ENCODE data around the gene F13B. TPM values are rescaled to one million over a fixed set of nuclear protein-coding genes. Genes with fewer than 3 reads are reported as not detected.

F13B gene
- total RNA-seq, 1 experiment from 2014 or later: not detected

GRCh38 chr1:197076585-197076984, 9.5 kb upstream of the F13B start:
- H3K79me2 ChIP-seq (ENCODE audit: low read length): no peaks in the 10 kb centered on the region
- H4K20me1 ChIP-seq (ENCODE audit: low read length): no peaks in the 10 kb centered on the region
- no peak overlapping the region for H3K4me3 ChIP-seq (ENCODE audit: low read length)
- H3K9me2 ChIP-seq (replicated peaks; ENCODE audit: low read length): no peaks in the 10 kb centered on the region
- intact Hi-C loops (cut with micrococcal nuclease): no loop called here
- no TSS peak for BruUV-seq (replicated peaks)
- H3K4me2 ChIP-seq (ENCODE audit: low read length): no peak overlapping the region
- H3K4me1 ChIP-seq (ENCODE audit: insufficient read depth, low read length): no peaks in the 10 kb centered on the region
- TF ChIP-seq CTCF (conservative IDR thresholded peaks at IDR 0.05; ENCODE audit: low read depth, low read length) (no peak), EZH2phosphoT487 (IDR thresholded peaks at IDR 0.05; ENCODE audit: borderline replicate concordance, low read length) (no peak), EZH2 (IDR thresholded peaks at IDR 0.05; ENCODE audit: low read length, unreplicated experiment) (no peak)
- H3F3A ChIP-seq (ENCODE audit: low read length, unreplicated experiment): no peaks in the 10 kb centered on the region
- H3K9me3 ChIP-seq (ENCODE audit: low read length): no peaks in the 10 kb centered on the region
- POLR2A ChIA-PET (ENCODE audit: unreplicated experiment): no interaction called here
- no peak overlapping the region for H3K9ac ChIP-seq (ENCODE audit: low read length)
- H3K27ac ChIP-seq (ENCODE audit: low read length): no peak overlapping the region
- no peaks in the 10 kb centered on the region for H3K27me3 ChIP-seq (ENCODE audit: low read length)
- DNase-seq: no peak
- CTCF ChIA-PET: no interaction called here
- H3K36me3 ChIP-seq (ENCODE audit: low read depth, low read length): no peaks in the 10 kb centered on the region
- H2AFZ ChIP-seq (ENCODE audit: low read length): no peak overlapping the region
- ATAC-seq: no peak

GRCh38 chr1:197073978-197074377, 6.9 kb upstream of the F13B start:
- H3K79me2 ChIP-seq (ENCODE audit: low read length): no peaks in the 10 kb centered on the region
- no TSS peak for BruUV-seq (replicated peaks)
- H3K9me2 ChIP-seq (replicated peaks; ENCODE audit: low read length): no peaks in the 10 kb centered on the region
- no peaks in the 10 kb centered on the region for H3K36me3 ChIP-seq (ENCODE audit: low read depth, low read length)
- intact Hi-C loops (cut with micrococcal nuclease): no loop called here
- H3F3A ChIP-seq (ENCODE audit: low read length, unreplicated experiment): no peaks in the 10 kb centered on the region
- TF ChIP-seq CTCF (conservative IDR thresholded peaks at IDR 0.05; ENCODE audit: low read depth, low read length): no peak
- DNase-seq (no peak), ATAC-seq (no peak)
- ChIA-PET CTCF (no interaction called here), POLR2A (ENCODE audit: unreplicated experiment) (no interaction called here)
- H3K9me3 ChIP-seq (ENCODE audit: low read length): no peaks in the 10 kb centered on the region
- H3K27ac ChIP-seq (ENCODE audit: low read length): no peak overlapping the region
- H3K9ac ChIP-seq (ENCODE audit: low read length): no peak overlapping the region
- H4K20me1 ChIP-seq (ENCODE audit: low read length): no peaks in the 10 kb centered on the region
- H3K27me3 ChIP-seq (ENCODE audit: low read length): no peaks in the 10 kb centered on the region
- H3K4me2 ChIP-seq (ENCODE audit: low read length): no peak overlapping the region
- no peak overlapping the region for H2AFZ ChIP-seq (ENCODE audit: low read length)
- H3K4me1 ChIP-seq (ENCODE audit: insufficient read depth, low read length): no peaks in the 10 kb centered on the region
- no peak overlapping the region for H3K4me3 ChIP-seq (ENCODE audit: low read length)

GRCh38 chr1:197067457-197067818, 378 bp upstream of the F13B start:
- TF ChIP-seq EZH2phosphoT487 (IDR thresholded peaks at IDR 0.05; ENCODE audit: borderline replicate concordance, low read length) (no peak), CTCF (conservative IDR thresholded peaks at IDR 0.05; ENCODE audit: low read depth, low read length) (no peak), EZH2 (IDR thresholded peaks at IDR 0.05; ENCODE audit: low read length, unreplicated experiment) (no peak)
- no peaks in the 10 kb centered on the region for H3K27me3 ChIP-seq (ENCODE audit: low read length)
- ChIA-PET POLR2A (ENCODE audit: unreplicated experiment) (no interaction called here), CTCF (no interaction called here)
- H4K20me1 ChIP-seq (ENCODE audit: low read length): no peaks in the 10 kb centered on the region
- no peaks in the 10 kb centered on the region for H3F3A ChIP-seq (ENCODE audit: low read length, unreplicated experiment)
- no peaks in the 10 kb centered on the region for H3K4me1 ChIP-seq (ENCODE audit: insufficient read depth, low read length)
- no peak overlapping the region for H2AFZ ChIP-seq (ENCODE audit: low read length)
- H3K79me2 ChIP-seq (ENCODE audit: low read length): no peaks in the 10 kb centered on the region
- no peak for DNase-seq
- no peaks in the 10 kb centered on the region for H3K9me3 ChIP-seq (ENCODE audit: low read length)
- no peaks in the 10 kb centered on the region for H3K9me2 ChIP-seq (replicated peaks; ENCODE audit: low read length)
- no peak overlapping the region for H3K4me2 ChIP-seq (ENCODE audit: low read length)
- no peak overlapping the region for H3K4me3 ChIP-seq (ENCODE audit: low read length)
- H3K36me3 ChIP-seq (ENCODE audit: low read depth, low read length): no peaks in the 10 kb centered on the region
- intact Hi-C loops (cut with micrococcal nuclease): no loop called here
- no peak overlapping the region for H3K27ac ChIP-seq (ENCODE audit: low read length)
- ATAC-seq: no peak
- BruUV-seq (replicated peaks): no TSS peak
- H3K9ac ChIP-seq (ENCODE audit: low read length): no peak overlapping the region
